ENCODE results near the gene KCNQ1OT1. TPM values are rescaled to one million over a fixed set of nuclear protein-coding genes. Genes with fewer than 3 reads are reported as not detected.

KCNQ1OT1 gene
- total RNA-seq, 1 donor from 2014 or later: 0.35 TPM

- ATAC-seq (ENCODE audit: poor library complexity) (no peak), DNase-seq (peak; percentile 42)
- intact Hi-C loops (cut with DNase I): no loop called here
Observed at GRCh38 chr11:2738551-2739431, 39.0 kb upstream of the KCNQ1OT1 start.

- ATAC-seq (ENCODE audit: poor library complexity): no peak
- intact Hi-C loops (cut with DNase I): no loop called here
Observed at GRCh38 chr11:2737866-2738265, 38.1 kb upstream of the KCNQ1OT1 start.

GRCh38 chr11:2737226-2737590, 37.4 kb upstream of the KCNQ1OT1 start:
- DNase-seq: no peak
- intact Hi-C loops (cut with DNase I): no loop called here
- ATAC-seq (ENCODE audit: poor library complexity): no peak

More at GRCh38 chr11:2737866-2738265, 38.1 kb upstream of the KCNQ1OT1 start:
- DNase-seq: peak; percentile 73

DNA sequence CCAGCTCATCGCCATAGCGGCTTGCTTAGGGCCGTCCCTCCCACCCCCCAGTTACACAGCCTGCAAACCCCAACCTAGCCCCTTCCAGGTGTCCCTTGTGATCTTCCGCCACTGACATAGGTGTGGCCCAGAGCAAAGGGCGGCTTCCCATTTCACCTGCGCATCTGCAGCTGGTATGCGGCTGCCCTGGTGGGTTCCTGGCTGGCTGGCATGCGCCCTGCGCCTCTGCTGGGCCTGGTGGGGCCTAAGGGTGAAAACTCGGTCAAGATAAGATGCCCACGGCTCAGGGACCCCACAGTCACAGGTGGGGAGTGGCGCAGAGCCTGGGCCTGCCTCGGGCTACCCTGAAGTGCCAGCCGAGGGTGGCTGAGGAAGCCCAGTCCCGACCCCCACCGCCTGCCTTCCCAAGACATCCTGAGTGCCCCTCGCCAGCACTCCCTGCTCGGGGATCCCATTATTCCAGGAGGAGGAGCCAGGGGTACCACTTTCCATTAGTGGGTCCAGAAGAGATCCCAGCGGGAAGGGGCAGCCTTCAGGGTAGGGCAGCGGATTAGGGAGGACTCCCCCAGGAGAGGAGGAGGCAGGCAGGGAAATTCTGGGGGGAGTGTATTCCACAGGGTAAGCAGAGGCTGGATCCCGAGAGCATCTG, 36.9 kb upstream of the KCNQ1OT1 start:
- intact Hi-C loops (cut with DNase I): no loop called here
- DNase-seq (no peak), ATAC-seq (ENCODE audit: poor library complexity) (no peak)

DNA sequence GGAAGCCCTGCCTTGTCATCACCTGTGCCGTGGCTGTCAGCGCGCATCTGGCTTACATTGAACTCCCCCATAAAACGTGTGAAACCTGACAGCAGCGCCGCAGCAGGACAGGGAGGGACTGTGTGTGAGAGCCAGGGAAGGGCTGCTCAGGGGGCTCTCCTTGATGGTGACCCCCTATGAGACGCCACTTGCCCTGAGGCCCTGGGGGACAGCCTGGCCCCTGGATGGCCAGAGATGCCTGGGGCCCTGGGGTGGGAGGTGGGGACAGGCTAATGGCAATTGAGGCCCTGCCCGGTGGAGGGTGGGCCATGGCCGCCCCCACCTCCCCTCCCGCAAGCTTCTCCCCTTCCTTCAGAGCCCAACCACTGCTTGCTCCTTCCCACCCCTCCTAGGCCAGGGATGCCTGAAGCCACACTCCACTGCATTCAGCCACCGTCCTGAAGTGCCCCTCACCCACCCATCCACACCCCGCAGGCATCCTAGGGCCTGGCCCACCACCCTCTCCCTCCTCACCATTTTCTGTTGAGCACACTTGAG, 35.3 kb upstream of the KCNQ1OT1 start:
- DNase-seq: no peak
- ATAC-seq (ENCODE audit: poor library complexity): no peak
- intact Hi-C loops (cut with DNase I): no loop called here

DNA sequence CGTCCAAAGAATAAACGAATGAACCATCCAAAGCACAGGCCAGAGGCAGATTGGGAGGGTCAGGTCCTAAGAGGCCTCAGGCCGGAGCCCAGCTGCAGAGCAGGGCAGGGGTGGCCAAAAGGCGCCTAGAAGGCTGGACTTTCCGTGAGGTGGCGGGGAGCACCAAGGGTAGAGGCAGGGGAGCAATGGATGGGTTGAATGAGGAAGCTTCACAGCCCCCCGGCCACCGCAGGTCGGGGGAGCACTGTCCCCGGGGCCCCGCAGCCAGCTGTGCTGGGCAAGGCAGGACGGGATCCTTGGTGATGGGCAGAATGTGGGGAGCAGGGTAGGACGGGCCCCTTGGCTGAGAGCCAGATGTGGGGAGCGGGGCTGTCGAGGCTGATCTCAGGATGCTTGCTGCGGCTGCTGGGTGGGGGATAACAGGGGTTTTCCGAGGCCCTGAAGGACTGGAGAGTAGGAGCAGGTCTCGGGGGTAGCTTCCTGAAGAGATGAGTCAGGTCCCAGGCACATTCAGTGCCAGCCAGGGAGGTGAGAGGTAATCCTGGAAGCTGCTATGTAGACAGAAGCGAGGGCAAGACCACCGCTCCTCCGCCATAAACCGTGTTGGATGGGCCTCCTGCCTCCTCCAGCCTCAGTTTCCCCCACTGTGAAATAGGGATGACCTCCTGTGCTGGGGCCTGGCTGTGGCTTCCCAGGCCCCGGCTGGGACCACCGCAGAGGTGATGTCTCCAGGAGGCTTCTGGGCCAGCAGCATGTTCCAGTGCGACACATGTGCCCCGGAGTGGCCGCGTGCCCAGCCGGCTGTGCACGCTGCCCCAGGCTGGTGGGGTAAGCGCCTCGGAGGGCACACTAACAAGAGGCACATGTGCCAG, 34.6 kb upstream of the KCNQ1OT1 start:
- ATAC-seq (ENCODE audit: poor library complexity) (no peak), DNase-seq (peak; percentile 36)
- intact Hi-C loops (cut with DNase I): no loop called here

- ATAC-seq (ENCODE audit: poor library complexity): no peak
- intact Hi-C loops (cut with DNase I): no loop called here
- peak; percentile 26 for DNase-seq
Observed at GRCh38 chr11:2732940-2733628, 33.3 kb upstream of the KCNQ1OT1 start.

DNA sequence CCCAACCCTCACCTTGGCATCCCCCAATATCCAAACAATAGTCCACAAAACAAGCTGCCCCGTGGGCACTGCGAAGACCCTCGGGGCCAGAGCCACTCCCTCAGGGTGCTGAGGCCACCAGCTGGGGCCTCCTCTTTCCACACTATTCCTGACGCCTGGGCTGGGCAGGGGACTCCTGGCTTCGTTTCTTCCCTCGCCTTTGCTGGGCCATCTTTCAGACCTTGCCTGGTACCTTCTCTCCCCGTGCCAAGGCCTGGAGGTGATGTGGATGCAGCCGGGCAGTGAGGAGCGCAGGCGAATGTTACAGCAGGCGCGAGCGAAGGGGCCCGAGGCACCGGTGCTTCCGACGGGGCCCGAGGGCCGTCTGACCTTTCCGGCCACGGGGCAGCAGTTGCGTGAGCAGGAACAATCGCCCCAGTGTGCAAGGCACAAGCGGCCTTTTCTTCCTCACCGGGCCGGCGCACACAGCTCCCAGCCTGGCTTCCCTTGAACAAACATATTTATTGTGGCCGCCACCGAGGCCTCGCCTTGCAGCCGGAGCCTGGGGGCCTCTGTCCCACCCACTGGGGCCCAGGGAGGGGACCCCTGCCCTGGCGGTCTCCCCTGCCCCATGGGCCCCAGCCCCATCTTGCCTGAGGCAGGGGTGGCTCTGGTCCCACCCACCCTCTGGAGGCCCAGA, 32.6 kb upstream of the KCNQ1OT1 start:
- no peak for ATAC-seq (ENCODE audit: poor library complexity)
- no peak for DNase-seq
- intact Hi-C loops (cut with DNase I): no loop called here

DNA sequence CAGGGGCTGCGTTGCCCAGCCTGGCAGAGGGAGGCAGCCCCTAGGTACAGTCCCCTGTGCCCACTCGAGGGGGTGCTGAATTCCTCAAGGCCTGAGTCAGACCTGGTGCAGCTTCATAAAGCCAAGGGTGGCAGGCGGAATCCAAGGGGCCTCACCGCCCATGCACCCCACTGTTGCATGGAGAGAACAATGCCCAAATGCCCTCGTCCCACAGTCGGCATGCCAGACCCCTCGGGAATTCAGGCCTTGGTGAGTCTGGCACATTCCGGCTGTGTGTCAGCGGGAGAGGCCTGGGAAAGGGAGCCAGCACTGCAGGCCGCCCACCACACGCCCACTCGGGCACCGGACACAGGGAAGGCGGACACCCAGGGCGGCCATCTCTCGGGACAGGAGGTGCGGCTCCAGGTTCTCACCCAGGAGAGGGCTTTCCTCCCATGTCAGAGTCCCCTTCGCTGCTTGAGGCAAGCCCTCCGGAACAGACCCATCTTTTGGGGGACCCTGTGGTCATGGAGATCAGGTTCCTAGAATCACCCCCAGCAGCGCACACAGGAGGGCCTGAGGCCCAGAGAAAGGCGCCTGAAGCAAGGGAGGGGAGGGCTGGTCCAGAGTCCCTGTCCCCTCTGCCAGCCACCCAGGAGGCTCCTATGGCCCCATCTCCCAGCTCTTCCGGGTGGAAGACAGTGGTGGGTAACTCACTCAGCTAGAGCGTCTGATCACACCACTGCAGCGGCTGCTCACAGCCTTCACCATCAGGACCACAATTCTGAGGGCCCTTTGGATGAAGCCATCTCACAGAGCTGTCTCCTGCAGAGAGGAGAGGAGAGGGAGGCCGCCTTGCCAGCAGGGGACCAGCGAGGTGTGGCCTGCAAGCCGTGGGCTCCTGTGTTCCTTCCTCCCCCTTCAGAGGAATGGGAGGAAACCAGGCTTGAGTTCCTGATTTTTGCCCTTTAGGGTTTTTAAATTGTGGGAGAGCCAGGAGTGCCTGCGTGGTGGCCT, 31.6 kb upstream of the KCNQ1OT1 start:
- intact Hi-C loops (cut with DNase I): no loop called here

GRCh38 chr11:2730272-2731129, 30.7 kb upstream of the KCNQ1OT1 start:
- peak; percentile 55 for ATAC-seq (ENCODE audit: poor library complexity)
- DNase-seq: peak; percentile 70
- intact Hi-C loops (cut with DNase I): no loop called here

More for the DNA sequence above, 31.6 kb upstream of the KCNQ1OT1 start:
- no peak for ATAC-seq (ENCODE audit: poor library complexity)
- no peak for DNase-seq

DNA sequence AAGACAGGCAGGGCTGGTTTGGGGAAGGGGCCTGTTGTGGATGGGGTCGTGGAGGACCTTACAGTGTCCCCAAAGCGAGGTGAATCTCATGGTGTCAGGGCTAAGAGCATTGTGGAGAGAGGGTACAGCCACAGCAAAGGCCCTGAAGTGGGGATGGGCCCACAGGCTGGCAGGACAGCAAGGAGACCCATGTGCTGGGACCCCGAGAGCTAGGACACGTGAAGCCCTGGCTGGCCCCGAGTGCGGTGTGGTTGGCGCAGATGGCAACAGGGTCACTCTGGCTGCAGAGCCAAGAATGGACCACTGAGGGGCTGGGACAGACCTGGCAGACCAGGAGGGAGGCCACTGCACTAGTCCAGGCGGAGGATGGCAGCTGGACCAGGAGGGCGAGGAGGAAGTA, 30.0 kb upstream of the KCNQ1OT1 start:
- intact Hi-C loops (cut with DNase I): no loop called here
- DNase-seq: no peak
- ATAC-seq (ENCODE audit: poor library complexity): no peak

DNA sequence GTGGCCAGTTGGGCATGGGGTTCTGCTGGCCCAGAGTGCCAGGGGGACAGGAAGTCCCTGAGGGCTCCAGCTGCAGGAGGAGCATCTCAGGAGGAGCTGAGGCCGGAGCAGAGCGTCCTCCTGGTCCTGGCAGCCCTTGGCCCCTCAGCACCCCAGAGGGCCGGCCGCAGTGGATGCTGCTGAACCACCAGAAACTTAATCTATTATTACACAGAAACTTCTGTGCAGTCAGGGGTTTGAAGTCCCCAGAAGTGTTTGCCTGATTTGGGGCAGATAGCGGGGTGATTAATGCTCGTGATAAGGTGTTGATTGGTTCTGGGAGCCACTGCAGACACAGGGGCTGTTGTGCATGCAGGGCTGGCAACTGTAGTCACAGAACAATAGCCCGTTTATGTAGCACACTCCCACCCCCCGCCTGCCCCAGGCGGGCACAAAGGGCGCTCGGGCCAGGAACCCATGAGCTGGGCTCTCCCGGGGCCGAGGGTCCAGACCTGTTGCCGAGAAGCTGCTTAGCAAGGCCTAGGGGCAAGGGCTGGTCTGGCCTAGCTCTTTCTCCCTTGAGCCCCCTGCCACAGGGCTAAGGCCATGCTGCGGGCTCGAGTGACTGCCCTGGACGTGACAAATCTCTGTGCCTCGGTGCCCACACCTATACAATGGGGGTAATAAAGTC, 29.0 kb upstream of the KCNQ1OT1 start:
- intact Hi-C loops (cut with DNase I): no loop called here
- no peak for ATAC-seq (ENCODE audit: poor library complexity)

DNA sequence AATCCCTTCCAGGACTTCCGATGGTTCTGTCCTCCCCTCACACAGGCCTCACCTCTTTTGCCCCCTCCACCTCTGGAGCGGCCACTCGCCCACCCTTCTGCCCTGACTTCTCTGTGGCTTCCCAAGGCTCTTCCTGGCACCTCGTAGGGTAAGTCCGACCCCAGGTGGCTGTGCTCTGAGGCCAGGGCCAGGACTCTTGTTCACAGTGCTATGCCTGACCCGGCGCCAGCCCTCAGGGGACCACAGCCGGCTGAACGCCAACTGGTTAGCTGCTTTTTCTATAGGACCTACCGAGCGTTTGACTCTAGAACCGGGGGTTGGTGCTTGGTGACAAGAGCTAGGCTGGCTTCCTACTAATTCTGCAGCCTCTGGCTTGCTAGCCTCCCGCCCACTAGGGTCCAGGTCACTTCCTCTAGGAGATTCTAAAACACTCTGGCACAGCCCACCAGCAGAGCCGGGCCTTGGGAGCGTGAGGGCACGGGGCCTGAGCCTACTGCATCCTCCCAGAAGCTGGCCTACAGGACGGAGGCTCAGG, 28.4 kb upstream of the KCNQ1OT1 start:
- no peak for ATAC-seq (ENCODE audit: poor library complexity)
- intact Hi-C loops (cut with DNase I): no loop called here
- no peak for DNase-seq

More for the DNA sequence above, 29.0 kb upstream of the KCNQ1OT1 start:
- DNase-seq: no peak

- DNase-seq (no peak), ATAC-seq (ENCODE audit: poor library complexity) (no peak)
- intact Hi-C loops (cut with DNase I): no loop called here
Observed at GRCh38 chr11:2726964-2727363, 27.2 kb upstream of the KCNQ1OT1 start.
